Memory B cell (primary cell): Measurements from ENCODE around the gene PHLDB2.

Source experiments
- ATAC-seq: fragments of 150-1000 bp; cut with Tn5 transposase; 2 replicates; pipeline ENCODE4 v1.10.0; 2021; ENCODE audit warnings: low read depth, mild to moderate bottlenecking, moderate library complexity
- DNase-seq, 2 donors: peaks; one replicate each; pipeline ENCODE4 v3.0.0; 2022; ENCODE audit warnings: low spot score in 2 of 2
- H3K27ac Mint-ChIP-seq: one replicate; pipeline ENCODE4 v1.8.0; 2022; ENCODE audit warnings: mild to moderate bottlenecking, moderate library complexity, mixed read lengths
- H3K27me3 Mint-ChIP-seq: one replicate; pipeline ENCODE4 v1.8.0; 2022; ENCODE audit warnings: mixed read lengths
- H3K36me3 Mint-ChIP-seq: one replicate; pipeline ENCODE4 v1.8.0; 2022; ENCODE audit warnings: mild to moderate bottlenecking, mixed read lengths
- H3K4me1 Mint-ChIP-seq: one replicate; pipeline ENCODE4 v1.8.0; 2022; ENCODE audit warnings: mixed read lengths
- H3K4me3 Mint-ChIP-seq: one replicate; pipeline ENCODE4 v1.8.0; 2022; ENCODE audit warnings: mild to moderate bottlenecking, moderate library complexity, mixed read lengths
- H3K9me3 Mint-ChIP-seq: one replicate; pipeline ENCODE4 v1.8.0; 2022; ENCODE audit warnings: mixed read lengths

The PHLDB2 gene

DNA sequence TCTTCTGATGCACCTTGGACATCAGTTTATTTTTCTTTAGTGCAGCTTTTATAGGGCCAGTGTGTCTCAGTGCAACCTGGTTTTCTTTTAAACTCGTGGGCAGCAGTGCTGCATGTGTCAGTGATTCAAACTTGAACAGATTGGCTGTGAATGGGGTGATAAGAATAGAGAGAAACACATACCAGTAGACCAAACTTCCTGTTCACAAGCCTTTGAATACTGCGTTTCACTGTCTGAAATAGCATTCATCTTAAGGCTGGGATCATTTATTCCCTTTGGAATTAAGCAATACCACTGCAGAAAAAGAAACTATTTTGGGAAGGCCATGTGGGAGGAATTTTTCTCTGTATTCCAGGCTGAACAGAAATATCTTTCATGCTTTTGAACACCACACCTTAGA lies 51.7 kb downstream of the PHLDB2 start:
- Mint-ChIP-seq H3K27me3 (peaks cover 2% of the 10 kb centered on the region), H3K36me3 (peaks cover under 1% of the 10 kb centered on the region), H3K4me3 (no peak overlapping the region), H3K9me3 (no peaks in the 10 kb centered on the region), H3K27ac (no peak overlapping the region), H3K4me1 (peaks cover 4% of the 10 kb centered on the region)
- DNase-seq (no peak), ATAC-seq (no peak)

DNA sequence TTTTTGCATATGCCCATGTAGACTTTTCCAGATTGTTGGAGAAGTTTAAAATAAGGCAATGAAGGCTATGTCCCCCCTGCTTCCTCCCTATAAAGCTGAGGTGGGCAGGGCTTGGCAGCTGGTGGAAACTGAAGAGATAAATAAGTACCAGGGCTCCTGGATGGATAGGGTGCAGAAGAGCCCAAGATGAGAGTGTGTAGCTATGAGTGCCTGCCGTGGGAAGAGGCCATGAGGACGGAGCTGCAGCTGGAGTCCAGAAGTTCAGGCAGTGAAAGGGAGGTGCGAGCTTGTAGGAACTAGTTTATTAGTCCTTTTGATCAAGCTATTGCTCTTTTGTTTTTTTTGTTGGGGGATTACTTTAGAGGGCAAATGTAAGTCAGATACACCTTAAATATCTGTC lies 52.4 kb downstream of the PHLDB2 start:
- no peak overlapping the region for H3K4me3 Mint-ChIP-seq

GRCh38 chr3:111913163-111913763 lies 54.2 kb downstream of the PHLDB2 start:
- Mint-ChIP-seq H3K4me3 (no peak overlapping the region), H3K27ac (no peak overlapping the region), H3K36me3 (peaks cover 3% of the 10 kb centered on the region), H3K9me3 (no peaks in the 10 kb centered on the region), H3K4me1 (peaks cover 2% of the 10 kb centered on the region), H3K27me3 (peaks cover 3% of the 10 kb centered on the region)
- ATAC-seq, result no peak
- no peak for DNase-seq

More for the DNA sequence above, 52.4 kb downstream of the PHLDB2 start:
- peaks cover 4% of the 10 kb centered on the region for H3K27me3 Mint-ChIP-seq
- H3K36me3 Mint-ChIP-seq, result peaks cover 3% of the 10 kb centered on the region
- ATAC-seq (no peak), DNase-seq (no peak)
- no peak overlapping the region for H3K27ac Mint-ChIP-seq
- peaks cover 2% of the 10 kb centered on the region for H3K4me1 Mint-ChIP-seq
- no peaks in the 10 kb centered on the region for H3K9me3 Mint-ChIP-seq

- H3K27me3 Mint-ChIP-seq, result peaks cover 3% of the 10 kb centered on the region
- peaks cover 8% of the 10 kb centered on the region for H3K36me3 Mint-ChIP-seq
- H3K4me3 Mint-ChIP-seq, result no peak overlapping the region
- ATAC-seq (no peak), DNase-seq (no peak)
- H3K27ac Mint-ChIP-seq, result no peak overlapping the region
- H3K9me3 Mint-ChIP-seq, result no peaks in the 10 kb centered on the region
- H3K4me1 Mint-ChIP-seq, result no peaks in the 10 kb centered on the region
Measured at GRCh38 chr3:111915905-111916304, 56.8 kb downstream of the PHLDB2 start.

- no peak overlapping the region for H3K4me3 Mint-ChIP-seq
- no peak overlapping the region for H3K27ac Mint-ChIP-seq
- H3K9me3 Mint-ChIP-seq, result no peaks in the 10 kb centered on the region
- H3K4me1 Mint-ChIP-seq, result no peaks in the 10 kb centered on the region
- DNase-seq, result no peak
- H3K27me3 Mint-ChIP-seq, result peaks cover 3% of the 10 kb centered on the region
- peaks cover 8% of the 10 kb centered on the region for H3K36me3 Mint-ChIP-seq
- ATAC-seq, result no peak
Measured at GRCh38 chr3:111917300-111917699, 58.2 kb downstream of the PHLDB2 start.

DNA sequence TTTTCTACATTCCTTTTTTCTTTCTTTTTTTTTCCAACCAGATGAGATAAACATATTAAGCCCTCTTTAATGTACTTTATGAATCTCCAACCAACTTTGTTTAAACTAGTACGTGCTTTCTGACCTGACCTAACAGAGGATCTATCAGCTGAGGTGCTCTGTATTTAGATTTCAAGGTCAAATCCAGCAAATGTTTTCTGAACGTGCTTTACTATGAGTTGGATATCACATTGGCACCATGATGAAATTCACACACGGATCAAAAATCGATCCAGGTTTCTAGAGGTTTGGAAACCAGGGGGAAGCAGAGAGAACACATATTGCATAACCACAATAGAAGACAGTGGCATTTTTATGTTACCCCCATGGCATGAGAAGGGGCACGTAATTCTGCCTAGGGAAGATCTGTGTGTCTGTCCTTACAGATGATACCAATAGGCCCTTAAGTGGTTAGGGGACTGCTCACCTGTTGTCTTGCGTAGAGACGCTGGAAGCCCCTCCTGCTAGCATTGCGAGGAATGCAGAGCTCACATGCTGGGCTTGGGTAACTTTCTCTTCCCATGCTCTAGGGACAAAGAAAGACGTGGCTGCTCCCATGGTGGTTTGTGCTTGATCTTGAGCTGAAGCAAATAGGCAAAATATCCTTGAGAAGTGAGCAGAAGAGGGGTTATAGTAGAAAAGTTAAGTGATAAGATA lies 60.5 kb downstream of the PHLDB2 start:
- ATAC-seq (no peak), DNase-seq (no peak)
- H3K27ac Mint-ChIP-seq, result no peak overlapping the region
- peaks cover 17% of the 10 kb centered on the region for H3K36me3 Mint-ChIP-seq
- H3K4me3 Mint-ChIP-seq, result no peak overlapping the region
- H3K27me3 Mint-ChIP-seq, result peaks cover 7% of the 10 kb centered on the region
- H3K9me3 Mint-ChIP-seq, result no peaks in the 10 kb centered on the region
- H3K4me1 Mint-ChIP-seq, result no peaks in the 10 kb centered on the region

DNA sequence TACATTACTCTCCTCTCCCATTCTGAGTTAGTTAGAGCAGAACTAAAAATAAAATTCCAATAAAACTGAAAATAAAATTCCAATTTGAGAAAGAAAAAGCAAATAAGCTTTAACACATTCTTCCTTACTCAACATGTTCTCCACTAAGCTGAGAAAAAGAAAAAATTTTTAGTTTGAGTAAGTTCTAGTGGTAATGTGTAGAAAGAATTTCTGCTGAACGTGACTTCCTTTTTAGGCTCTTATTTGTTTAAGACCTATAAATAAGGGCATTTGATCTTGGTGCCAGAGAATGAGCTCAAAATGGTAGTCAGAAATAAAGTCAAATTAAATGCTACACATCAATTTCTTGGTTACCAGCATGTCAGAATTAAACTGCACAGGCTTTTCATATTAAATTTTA lies 62.1 kb downstream of the PHLDB2 start:
- DNase-seq, result no peak
- Mint-ChIP-seq H3K9me3 (no peaks in the 10 kb centered on the region), H3K27me3 (peaks cover 4% of the 10 kb centered on the region), H3K27ac (no peak overlapping the region), H3K4me1 (no peaks in the 10 kb centered on the region), H3K4me3 (no peak overlapping the region), H3K36me3 (peaks cover 14% of the 10 kb centered on the region)
- ATAC-seq, result no peak

DNA sequence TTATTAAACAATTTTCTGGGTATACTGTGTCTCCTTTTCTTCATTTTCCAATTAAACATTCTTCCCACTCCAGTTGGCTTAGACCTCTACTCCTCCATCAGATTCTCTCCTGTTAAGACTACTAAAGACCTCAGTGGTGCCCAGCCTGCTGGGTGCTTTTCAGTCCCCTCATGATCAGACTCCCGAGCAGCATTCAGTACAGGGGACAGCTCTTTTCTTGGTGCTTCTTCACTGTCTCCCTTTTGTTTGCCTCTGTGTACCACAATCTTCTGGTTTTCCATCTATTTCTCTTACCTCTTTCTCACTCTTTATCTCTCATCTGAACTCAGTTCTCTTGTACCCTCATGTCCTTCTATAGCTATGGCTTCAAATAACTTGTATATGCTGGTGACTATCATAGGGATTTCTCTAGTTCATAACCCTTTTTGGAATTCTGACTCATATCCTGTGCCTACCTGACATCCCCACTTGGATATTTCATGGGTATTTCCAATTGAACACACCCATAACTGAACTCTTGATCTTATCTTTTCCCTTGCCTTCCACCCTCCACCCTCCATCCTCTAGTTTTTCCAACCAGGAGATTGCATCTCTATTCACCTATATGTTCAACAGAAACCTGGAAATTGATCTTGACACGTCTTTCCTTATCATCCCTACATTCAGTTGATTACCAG lies 64.2 kb downstream of the PHLDB2 start:
- Mint-ChIP-seq H3K4me1 (no peaks in the 10 kb centered on the region), H3K36me3 (peaks cover 14% of the 10 kb centered on the region), H3K9me3 (no peaks in the 10 kb centered on the region), H3K4me3 (no peak overlapping the region), H3K27me3 (peaks cover 4% of the 10 kb centered on the region), H3K27ac (no peak overlapping the region)
- DNase-seq (no peak), ATAC-seq (no peak)

- H3K4me3 Mint-ChIP-seq, result no peak overlapping the region
- ATAC-seq (no peak), DNase-seq (no peak)
- H3K36me3 Mint-ChIP-seq, result peaks cover 14% of the 10 kb centered on the region
- H3K4me1 Mint-ChIP-seq, result no peaks in the 10 kb centered on the region
- H3K9me3 Mint-ChIP-seq, result no peaks in the 10 kb centered on the region
- H3K27ac Mint-ChIP-seq, result no peak overlapping the region
- peaks cover 4% of the 10 kb centered on the region for H3K27me3 Mint-ChIP-seq
Measured at GRCh38 chr3:111923806-111924205, 64.7 kb downstream of the PHLDB2 start.

DNA sequence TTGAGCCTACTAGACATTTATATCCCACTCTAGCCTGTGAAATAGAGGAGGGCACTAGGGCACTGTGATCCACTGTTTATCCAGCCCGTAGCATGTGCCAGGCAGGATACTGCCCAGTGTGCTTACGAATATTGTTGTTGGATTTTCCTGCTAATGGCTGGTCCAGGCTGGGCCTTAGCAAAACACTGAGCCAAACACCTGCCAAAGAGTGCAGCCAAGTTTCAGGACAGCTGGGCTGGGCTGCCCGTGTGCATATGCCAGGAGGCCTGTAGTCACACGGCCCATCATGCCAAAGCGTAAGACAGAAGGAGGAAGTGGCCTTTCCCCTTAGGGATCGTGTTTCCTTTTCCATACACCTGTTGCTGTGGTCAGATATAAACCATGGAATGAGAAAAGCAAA lies 65.2 kb downstream of the PHLDB2 start:
- Mint-ChIP-seq H3K9me3 (no peaks in the 10 kb centered on the region), H3K27me3 (peaks cover 4% of the 10 kb centered on the region), H3K4me1 (no peaks in the 10 kb centered on the region), H3K27ac (no peak overlapping the region), H3K4me3 (no peak overlapping the region), H3K36me3 (peaks cover 14% of the 10 kb centered on the region)
- DNase-seq (no peak), ATAC-seq (no peak)

GRCh38 chr3:111926266-111926676 lies 67.2 kb downstream of the PHLDB2 start:
- Mint-ChIP-seq H3K4me1 (no peaks in the 10 kb centered on the region), H3K4me3 (no peak overlapping the region), H3K27ac (no peak overlapping the region), H3K36me3 (peaks cover 9% of the 10 kb centered on the region), H3K9me3 (no peaks in the 10 kb centered on the region), H3K27me3 (peaks cover 4% of the 10 kb centered on the region)
- no peak for DNase-seq
- ATAC-seq, result no peak

- H3K27ac Mint-ChIP-seq, result no peak overlapping the region
Measured at GRCh38 chr3:111928613-111929012, 69.5 kb downstream of the PHLDB2 start.

GRCh38 chr3:111929484-111929883 lies 70.4 kb downstream of the PHLDB2 start:
- no peak overlapping the region for H3K4me3 Mint-ChIP-seq
- DNase-seq (no peak), ATAC-seq (no peak)
- H3K27me3 Mint-ChIP-seq, result no peaks in the 10 kb centered on the region
- H3K27ac Mint-ChIP-seq, result no peak overlapping the region
- no peaks in the 10 kb centered on the region for H3K36me3 Mint-ChIP-seq
- no peaks in the 10 kb centered on the region for H3K9me3 Mint-ChIP-seq
- H3K4me1 Mint-ChIP-seq, result no peaks in the 10 kb centered on the region

More at GRCh38 chr3:111928613-111929012, 69.5 kb downstream of the PHLDB2 start:
- H3K27me3 Mint-ChIP-seq, result no peaks in the 10 kb centered on the region
- H3K4me1 Mint-ChIP-seq, result no peaks in the 10 kb centered on the region
- H3K9me3 Mint-ChIP-seq, result no peaks in the 10 kb centered on the region
- ATAC-seq (no peak), DNase-seq (no peak)
- no peak overlapping the region for H3K4me3 Mint-ChIP-seq
- peaks cover 3% of the 10 kb centered on the region for H3K36me3 Mint-ChIP-seq

DNA sequence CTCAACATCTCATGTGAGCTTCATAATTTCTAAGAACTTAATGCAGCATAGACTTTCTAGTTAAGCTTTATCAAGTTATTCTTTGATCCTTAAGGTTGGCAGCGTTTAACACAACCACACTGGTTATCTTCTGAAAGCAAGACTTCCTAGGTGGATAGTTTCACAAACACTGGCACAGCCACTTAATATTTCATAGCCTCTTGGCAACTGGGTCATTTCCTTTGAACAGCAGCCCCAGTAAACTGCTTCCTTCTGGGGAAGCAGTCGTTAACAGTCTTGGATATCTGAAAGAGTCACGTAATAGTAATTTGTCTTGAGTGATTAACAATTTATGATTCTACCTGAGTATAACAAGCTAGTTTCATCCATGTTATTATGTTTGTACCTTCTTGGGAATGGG lies 73.9 kb downstream of the PHLDB2 start:
- H3K27ac Mint-ChIP-seq, result no peak overlapping the region
- no peaks in the 10 kb centered on the region for H3K9me3 Mint-ChIP-seq
- ATAC-seq (no peak), DNase-seq (no peak)
- H3K4me3 Mint-ChIP-seq, result no peak overlapping the region
- no peaks in the 10 kb centered on the region for H3K4me1 Mint-ChIP-seq
- H3K27me3 Mint-ChIP-seq, result no peaks in the 10 kb centered on the region
- H3K36me3 Mint-ChIP-seq, result no peaks in the 10 kb centered on the region
